ENCODE data around the gene P2RY6. TPM values are rescaled to one million over a fixed set of nuclear protein-coding genes. Genes with fewer than 3 reads are reported as not detected.
A peak's percentile ranks its signal among the peaks of the same experiment; 100 is the strongest.

P2RY6 gene
- total and polyA plus RNA-seq, 8 donors: 0.24 to 4.1 (median 0.98) TPM; not detected in 1

GRCh38 chr11:73241300-73241699, 30.8 kb upstream of the P2RY6 start:
- H3K36me3 ChIP-seq: no peaks in the 10 kb centered on the region
- H3K4me3 ChIP-seq: no peak overlapping the region
- 82 to 91% methylated on average over 4 of the region's 4 CpGs for WGBS, 2 donors
- no peak for ATAC-seq
- intact Hi-C loops (cut with DNase I): loop anchor here (5.0 to 10.0 kb wide), 3 partner anchors 54 to 416 kb away; no protein-coding TSS in a partner anchor
- no peaks in the 10 kb centered on the region for H3K4me1 ChIP-seq
- no peaks in the 10 kb centered on the region for H3K9me3 ChIP-seq
- FAIRE-seq: no peak
- no peak overlapping the region for H3K27ac ChIP-seq
- TF ChIP-seq CTCF (IDR thresholded peaks at IDR 0.05): no peak
- H3K27me3 ChIP-seq: no peaks in the 10 kb centered on the region
- no peak for DNase-seq

- Histone ChIP-seq H3K9me3 (no peaks in the 10 kb centered on the region), H3K36me3 (no peaks in the 10 kb centered on the region), H3K27me3 (no peaks in the 10 kb centered on the region), H3K4me3 (peak overlapping the region in 2 of 4 donors; percentile 31), H3K27ac (no peak overlapping the region), H3K4me1 (no peaks in the 10 kb centered on the region)
- WGBS, 2 donors: 21 to 25% methylated on average over 12 of the region's 12 CpGs
- no peak for FAIRE-seq
- intact Hi-C loops (cut with DNase I): loop anchor here (5.0 to 10.0 kb wide), 3 partner anchors 55 to 418 kb away; no protein-coding TSS in a partner anchor
- peak; percentile 91 to 96 (median 94) for ATAC-seq
- DNase-seq: peak; percentile 49 to 90 (median 80)
- peak; percentile 78 to 94 (median 87) for TF ChIP-seq CTCF (IDR thresholded peaks at IDR 0.05)
Measured at GRCh38 chr11:73242251-73243092, 29.7 kb upstream of the P2RY6 start.

- no peak for ATAC-seq
- TF ChIP-seq CTCF (IDR thresholded peaks at IDR 0.05): no peak
- no peak for FAIRE-seq
- H3K9me3 ChIP-seq: no peaks in the 10 kb centered on the region
- H3K27me3 ChIP-seq: no peaks in the 10 kb centered on the region
- no peaks in the 10 kb centered on the region for H3K36me3 ChIP-seq
- intact Hi-C loops (cut with DNase I): loop anchor here (5.0 to 10.0 kb wide), 3 partner anchors 56 to 418 kb away; no protein-coding TSS in a partner anchor
- no peak overlapping the region for H3K4me3 ChIP-seq
- H3K4me1 ChIP-seq: no peaks in the 10 kb centered on the region
- DNase-seq: no peak
- WGBS, 2 donors: 51 to 60% methylated on average over 8 of the region's 8 CpGs
- H3K27ac ChIP-seq: no peak overlapping the region
Measured at GRCh38 chr11:73243093-73243485, 29.0 kb upstream of the P2RY6 start.

- no peaks in the 10 kb centered on the region for H3K27me3 ChIP-seq
- DNase-seq (peak in 1 of 6 donors; percentile 27), FAIRE-seq (no peak), ATAC-seq (no peak)
- WGBS, 2 donors: 57 to 66% methylated on average over 4 of the region's 4 CpGs
- no peak for TF ChIP-seq CTCF (IDR thresholded peaks at IDR 0.05)
- intact Hi-C loops (cut with DNase I): loop anchor here (5.0 to 10.0 kb wide), 3 partner anchors 57 to 420 kb away; no protein-coding TSS in a partner anchor
- no peaks in the 10 kb centered on the region for H3K9me3 ChIP-seq
- no peak overlapping the region for H3K27ac ChIP-seq
- H3K4me3 ChIP-seq: no peak overlapping the region
- no peaks in the 10 kb centered on the region for H3K4me1 ChIP-seq
- H3K36me3 ChIP-seq: no peaks in the 10 kb centered on the region
Measured at GRCh38 chr11:73244589-73245240, 27.4 kb upstream of the P2RY6 start.

All from pancreas (tissue), 10 donors.